GM10266 (cell line): Measurements from ENCODE around the gene NFATC2IP.

Experiments
- DNase-seq: peaks from one replicate; pipeline ENCODE4 v3.0.0; 2012; ENCODE audit errors: extremely low spot score
- TF ChIP-seq, protein P1 (sequence below): IDR thresholded peaks from 2 replicates; pipeline ENCODE4 v1.5.1; 2012; ENCODE audit warnings: mild to moderate bottlenecking, low read depth; ENCODE audit not compliant: control insufficient read depth, insufficient read depth; ENCODE audit errors: missing control alignments

Gene NFATC2IP

DNA sequence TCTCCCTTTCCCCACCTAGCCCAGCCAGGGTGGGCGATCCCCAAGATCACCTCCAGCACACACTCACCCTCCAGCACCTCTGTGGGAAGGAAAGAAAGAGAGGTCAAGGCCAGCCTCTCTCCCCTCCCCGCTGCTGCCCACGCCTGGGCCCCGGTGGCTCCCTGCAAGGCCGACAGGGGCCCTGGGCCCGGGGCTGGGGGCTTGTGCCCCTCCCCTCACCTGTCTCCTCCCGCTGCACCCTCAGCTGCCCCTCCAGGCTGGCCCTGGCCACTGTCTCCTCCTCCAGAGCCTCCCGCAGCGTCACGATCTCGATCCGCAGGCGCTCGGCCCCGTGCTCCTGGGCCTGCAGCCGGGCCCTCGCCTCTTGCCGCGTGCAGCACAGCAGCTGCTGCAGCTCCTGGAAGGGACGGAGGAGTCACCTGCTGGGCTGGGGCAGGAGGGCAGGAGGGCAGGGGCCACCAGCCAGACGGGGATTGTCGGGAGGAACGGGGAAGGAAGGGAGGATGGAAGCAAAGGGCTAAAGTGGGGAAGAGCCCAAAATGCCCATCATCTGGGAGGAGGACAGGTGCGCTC lies 44.9 kb upstream of the NFATC2IP start:
- no peak for DNase-seq

DNA sequence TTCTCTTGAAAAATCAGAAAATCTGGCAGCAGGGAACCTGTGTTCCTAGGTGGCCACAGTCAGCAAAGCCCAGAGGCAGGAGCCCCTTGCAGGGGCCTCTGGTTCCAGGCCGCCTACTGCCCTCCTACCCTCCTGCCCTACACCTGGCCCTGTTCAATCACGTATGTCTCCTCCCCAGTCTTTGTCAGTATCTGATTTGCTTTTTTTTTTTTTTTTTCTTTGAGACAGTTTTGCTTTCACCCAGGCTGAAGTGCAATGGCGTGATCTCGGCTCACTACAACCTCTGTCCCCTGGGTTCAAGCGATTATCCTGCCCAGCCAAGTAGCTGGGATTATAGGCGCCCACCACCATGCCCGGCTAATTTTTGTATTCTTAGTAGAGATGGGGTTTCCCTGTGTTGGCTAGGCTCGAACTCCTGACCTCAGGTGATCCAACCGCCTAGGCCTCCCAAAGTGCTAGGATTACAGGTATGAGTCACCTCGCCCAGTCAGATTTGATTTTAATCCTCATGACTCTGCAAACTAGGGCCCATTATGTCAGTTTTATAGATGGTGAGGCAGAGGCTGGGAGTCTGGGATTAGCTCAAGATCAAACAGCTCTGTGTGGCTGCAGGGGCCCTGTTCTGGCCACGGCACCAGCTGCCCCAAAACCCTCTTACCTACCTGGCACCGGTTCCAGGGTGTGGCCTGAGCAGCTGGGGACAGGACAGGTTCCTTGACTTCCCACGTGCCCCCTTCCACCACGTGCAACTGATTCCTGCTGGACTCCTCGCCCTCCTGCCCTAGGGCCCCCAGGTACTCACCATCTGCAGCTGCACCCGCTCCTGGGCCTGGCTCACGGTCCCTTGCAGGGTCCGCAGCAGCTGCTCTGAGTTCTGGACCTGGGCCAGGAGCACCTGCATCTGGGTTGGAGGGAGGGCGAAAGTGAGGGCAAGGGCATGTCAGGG lies 40.4 kb upstream of the NFATC2IP start:
- TF ChIP-seq, protein P1, sequence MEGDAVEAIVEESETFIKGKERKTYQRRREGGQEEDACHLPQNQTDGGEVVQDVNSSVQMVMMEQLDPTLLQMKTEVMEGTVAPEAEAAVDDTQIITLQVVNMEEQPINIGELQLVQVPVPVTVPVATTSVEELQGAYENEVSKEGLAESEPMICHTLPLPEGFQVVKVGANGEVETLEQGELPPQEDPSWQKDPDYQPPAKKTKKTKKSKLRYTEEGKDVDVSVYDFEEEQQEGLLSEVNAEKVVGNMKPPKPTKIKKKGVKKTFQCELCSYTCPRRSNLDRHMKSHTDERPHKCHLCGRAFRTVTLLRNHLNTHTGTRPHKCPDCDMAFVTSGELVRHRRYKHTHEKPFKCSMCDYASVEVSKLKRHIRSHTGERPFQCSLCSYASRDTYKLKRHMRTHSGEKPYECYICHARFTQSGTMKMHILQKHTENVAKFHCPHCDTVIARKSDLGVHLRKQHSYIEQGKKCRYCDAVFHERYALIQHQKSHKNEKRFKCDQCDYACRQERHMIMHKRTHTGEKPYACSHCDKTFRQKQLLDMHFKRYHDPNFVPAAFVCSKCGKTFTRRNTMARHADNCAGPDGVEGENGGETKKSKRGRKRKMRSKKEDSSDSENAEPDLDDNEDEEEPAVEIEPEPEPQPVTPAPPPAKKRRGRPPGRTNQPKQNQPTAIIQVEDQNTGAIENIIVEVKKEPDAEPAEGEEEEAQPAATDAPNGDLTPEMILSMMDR = no peak
- DNase-seq = no peak

More for the DNA sequence above, 44.9 kb upstream of the NFATC2IP start:
- TF ChIP-seq, protein P1 = no peak

DNA sequence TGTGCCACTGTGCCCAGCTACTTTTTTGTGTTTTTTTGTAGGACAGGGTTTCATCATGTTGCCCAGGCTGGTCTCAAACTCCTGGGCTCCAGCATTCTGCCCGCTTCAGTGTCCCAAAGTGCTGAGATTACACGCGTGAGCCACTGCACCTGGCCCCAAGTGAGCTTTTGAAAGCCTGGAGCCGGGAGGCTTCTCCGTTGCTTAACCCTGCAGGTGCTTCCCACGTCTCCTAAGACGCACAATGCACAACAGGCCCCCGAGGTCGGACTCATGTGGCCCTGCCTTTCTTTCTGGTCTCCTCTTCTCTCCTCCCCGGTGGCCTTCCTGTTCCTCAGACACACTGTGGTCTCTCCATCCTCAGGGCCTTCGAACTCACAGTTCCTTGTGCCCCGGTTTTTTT lies 38.2 kb upstream of the NFATC2IP start:
- TF ChIP-seq, protein P1 = no peak
- DNase-seq = no peak

DNA sequence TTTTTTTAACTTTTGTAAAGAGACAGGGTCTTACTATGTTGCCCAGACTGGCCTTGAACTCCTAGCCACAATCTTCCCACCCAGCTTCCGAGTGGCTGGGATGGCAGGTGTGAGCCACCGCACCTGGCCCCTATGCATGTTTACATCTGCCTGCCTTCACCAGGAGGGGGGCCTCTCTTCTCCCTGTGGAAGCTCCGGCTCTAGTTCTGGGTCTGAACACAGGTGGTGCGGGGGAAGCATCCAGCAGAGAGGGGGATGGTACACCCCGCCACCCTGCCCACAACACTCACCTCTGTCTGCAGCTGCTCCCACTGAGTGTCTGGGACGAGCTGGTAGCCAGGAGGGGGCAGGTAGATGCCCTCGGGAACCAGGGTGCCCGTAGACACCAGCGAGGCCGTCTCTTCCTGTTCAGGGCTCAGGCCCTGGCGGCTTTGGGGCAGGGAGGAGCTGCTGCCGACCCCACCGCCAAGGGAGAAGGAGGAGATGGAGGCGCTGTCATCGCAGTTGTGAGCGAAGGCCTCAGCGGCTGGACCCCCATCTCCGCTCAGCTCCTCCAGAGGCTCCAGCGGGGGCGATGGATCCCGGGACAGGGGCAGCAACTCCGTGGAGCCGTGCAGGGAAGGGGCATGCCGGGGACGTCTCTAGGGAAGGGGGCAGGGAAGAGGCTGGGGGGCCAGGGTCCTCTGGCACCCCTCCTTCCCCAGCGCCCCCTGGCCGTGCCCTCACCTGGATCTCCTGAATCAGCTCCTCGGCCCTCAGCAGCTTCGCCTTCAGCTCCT lies 36.6 kb upstream of the NFATC2IP start:
- DNase-seq = no peak
- TF ChIP-seq, protein P1 = no peak

DNA sequence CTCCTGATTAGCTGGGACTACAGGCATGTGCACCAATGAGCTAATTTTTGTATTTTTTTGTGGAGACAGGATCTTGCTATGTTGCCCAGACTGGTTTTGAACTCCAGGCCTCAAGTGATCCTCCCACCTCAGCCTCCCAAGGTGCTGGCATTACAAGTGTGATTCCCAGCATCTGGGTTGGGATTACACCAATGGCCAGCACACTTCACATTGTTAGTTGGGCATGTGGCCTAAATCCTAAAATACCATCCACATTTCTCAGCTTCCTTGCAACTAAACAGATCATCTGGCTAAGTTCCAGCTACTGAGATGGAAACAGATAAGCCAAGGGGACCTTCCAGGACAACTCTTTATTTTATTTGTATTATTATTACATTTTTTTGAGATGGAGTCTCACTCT lies 35.6 kb upstream of the NFATC2IP start:
- no peak for DNase-seq
- TF ChIP-seq, protein P1 = no peak

DNA sequence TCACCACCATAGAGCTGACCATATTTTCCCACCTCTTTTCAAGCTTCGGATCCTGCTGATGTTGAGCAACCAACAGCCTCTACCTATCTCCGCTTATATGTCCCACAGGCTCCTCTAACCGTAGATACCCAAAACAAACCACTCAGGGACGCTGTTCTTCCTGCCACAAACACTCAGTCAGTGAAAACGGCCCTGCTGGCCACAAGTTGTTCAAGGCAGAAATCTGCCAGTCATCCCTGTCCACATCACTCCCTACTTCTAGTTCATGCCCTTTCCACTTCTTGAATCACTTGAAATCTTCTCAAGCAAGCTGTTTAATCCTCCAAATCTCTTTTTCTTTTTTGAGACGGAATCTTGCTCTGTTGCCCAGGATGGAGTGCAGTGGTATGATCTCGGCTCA lies 33.6 kb upstream of the NFATC2IP start:
- TF ChIP-seq, protein P1 = no peak
- DNase-seq = no peak
